PFSK-1 (cell line): ENCODE results near the gene AP2A2.

Source experiments
- FOXP2 ChIP-seq: optimal IDR thresholded peaks from 2 replicates; pipeline ENCODE3; 2011; ENCODE audit warnings: borderline replicate concordance, control low read depth, inconsistent platforms; ENCODE audit not compliant: insufficient read depth; ENCODE audit errors: extremely low read length, extremely low read depth
- POLR2AphosphoS5 ChIP-seq: IDR thresholded peaks from 2 replicates; pipeline ENCODE4 v1.6.1; 2012; ENCODE audit warnings: low read depth, mild to moderate bottlenecking, control low read depth, low read length, moderate library complexity
- SIN3A ChIP-seq: IDR thresholded peaks from 2 replicates; pipeline ENCODE4 v1.6.1; 2012; ENCODE audit warnings: mild to moderate bottlenecking, low read length, moderate library complexity, borderline replicate concordance; ENCODE audit not compliant: insufficient read depth
- TAF1 ChIP-seq: IDR thresholded peaks from 2 replicates; pipeline ENCODE4 v1.6.1; 2012; ENCODE audit warnings: low read length, control low read depth, borderline replicate concordance; ENCODE audit not compliant: insufficient read depth
- TF ChIP-seq, protein P1 (sequence below), 2 experiments: IDR thresholded peaks; 2 replicates each; pipeline versions ENCODE4 v1.6.1 to v1.8.0; 2011 to 2012; ENCODE audit warnings: low read depth in 2 of 2, low read length in 2 of 2, control low read depth in 1 of 2, inconsistent platforms in 1 of 2, mild to moderate bottlenecking in 1 of 2, moderate library complexity in 1 of 2; ENCODE audit not compliant: insufficient read depth in 1 of 2

Gene AP2A2

GRCh38 chr11:963852-964251, 38.2 kb downstream of the AP2A2 start:
- no peak for TF ChIP-seq POLR2AphosphoS5
- TF ChIP-seq TAF1 = no peak
- TF ChIP-seq, protein P1, sequence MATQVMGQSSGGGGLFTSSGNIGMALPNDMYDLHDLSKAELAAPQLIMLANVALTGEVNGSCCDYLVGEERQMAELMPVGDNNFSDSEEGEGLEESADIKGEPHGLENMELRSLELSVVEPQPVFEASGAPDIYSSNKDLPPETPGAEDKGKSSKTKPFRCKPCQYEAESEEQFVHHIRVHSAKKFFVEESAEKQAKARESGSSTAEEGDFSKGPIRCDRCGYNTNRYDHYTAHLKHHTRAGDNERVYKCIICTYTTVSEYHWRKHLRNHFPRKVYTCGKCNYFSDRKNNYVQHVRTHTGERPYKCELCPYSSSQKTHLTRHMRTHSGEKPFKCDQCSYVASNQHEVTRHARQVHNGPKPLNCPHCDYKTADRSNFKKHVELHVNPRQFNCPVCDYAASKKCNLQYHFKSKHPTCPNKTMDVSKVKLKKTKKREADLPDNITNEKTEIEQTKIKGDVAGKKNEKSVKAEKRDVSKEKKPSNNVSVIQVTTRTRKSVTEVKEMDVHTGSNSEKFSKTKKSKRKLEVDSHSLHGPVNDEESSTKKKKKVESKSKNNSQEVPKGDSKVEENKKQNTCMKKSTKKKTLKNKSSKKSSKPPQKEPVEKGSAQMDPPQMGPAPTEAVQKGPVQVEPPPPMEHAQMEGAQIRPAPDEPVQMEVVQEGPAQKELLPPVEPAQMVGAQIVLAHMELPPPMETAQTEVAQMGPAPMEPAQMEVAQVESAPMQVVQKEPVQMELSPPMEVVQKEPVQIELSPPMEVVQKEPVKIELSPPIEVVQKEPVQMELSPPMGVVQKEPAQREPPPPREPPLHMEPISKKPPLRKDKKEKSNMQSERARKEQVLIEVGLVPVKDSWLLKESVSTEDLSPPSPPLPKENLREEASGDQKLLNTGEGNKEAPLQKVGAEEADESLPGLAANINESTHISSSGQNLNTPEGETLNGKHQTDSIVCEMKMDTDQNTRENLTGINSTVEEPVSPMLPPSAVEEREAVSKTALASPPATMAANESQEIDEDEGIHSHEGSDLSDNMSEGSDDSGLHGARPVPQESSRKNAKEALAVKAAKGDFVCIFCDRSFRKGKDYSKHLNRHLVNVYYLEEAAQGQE (IDR thresholded peaks at IDR 0.05; ENCODE audit: insufficient read depth in 1 of 2, low read depth in 2 of 2, low read length in 2 of 2) = no peak
- no peak for TF ChIP-seq SIN3A
- TF ChIP-seq FOXP2 = no peak

GRCh38 chr11:965206-965775, 39.6 kb downstream of the AP2A2 start:
- TF ChIP-seq, protein P1 (IDR thresholded peaks at IDR 0.05; ENCODE audit: insufficient read depth in 1 of 2, low read depth in 2 of 2, low read length in 2 of 2) = no peak
- TF ChIP-seq SIN3A = no peak

GRCh38 chr11:967995-968751, 42.5 kb downstream of the AP2A2 start:
- TF ChIP-seq, protein P1 (IDR thresholded peaks at IDR 0.05; ENCODE audit: insufficient read depth in 1 of 2, low read depth in 2 of 2, low read length in 2 of 2) = no peak
- TF ChIP-seq POLR2AphosphoS5 (no peak), FOXP2 (no peak), SIN3A (no peak), TAF1 (no peak)

GRCh38 chr11:968822-969221, 43.2 kb downstream of the AP2A2 start:
- no peak for TF ChIP-seq SIN3A
- no peak for TF ChIP-seq FOXP2
- no peak for TF ChIP-seq POLR2AphosphoS5
- no peak for TF ChIP-seq TAF1
- TF ChIP-seq, protein P1 (IDR thresholded peaks at IDR 0.05; ENCODE audit: insufficient read depth in 1 of 2, low read depth in 2 of 2, low read length in 2 of 2) = no peak
